ENCODE results near the gene USP49.

DNA sequence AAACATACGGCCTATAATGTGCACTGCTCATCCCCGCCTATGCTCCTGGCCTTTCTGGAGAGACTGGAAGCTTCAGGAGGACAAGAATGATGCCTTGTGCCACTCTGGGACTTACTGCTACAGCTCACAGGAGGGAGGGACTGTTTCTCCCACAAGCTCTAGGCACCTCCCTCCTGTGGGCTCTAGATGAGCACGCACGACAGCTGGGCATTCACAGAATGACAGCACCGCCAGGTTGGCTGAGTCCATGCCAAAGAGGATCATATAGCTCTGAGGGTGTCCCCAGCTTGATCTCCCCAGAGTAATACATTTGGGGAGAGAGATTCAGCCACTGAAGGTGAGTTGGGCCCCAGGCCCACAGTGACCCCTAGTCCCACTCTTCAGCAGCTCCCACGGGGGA is 137.9 kb downstream of the USP49 start:
- TF ChIP-seq, protein P1, sequence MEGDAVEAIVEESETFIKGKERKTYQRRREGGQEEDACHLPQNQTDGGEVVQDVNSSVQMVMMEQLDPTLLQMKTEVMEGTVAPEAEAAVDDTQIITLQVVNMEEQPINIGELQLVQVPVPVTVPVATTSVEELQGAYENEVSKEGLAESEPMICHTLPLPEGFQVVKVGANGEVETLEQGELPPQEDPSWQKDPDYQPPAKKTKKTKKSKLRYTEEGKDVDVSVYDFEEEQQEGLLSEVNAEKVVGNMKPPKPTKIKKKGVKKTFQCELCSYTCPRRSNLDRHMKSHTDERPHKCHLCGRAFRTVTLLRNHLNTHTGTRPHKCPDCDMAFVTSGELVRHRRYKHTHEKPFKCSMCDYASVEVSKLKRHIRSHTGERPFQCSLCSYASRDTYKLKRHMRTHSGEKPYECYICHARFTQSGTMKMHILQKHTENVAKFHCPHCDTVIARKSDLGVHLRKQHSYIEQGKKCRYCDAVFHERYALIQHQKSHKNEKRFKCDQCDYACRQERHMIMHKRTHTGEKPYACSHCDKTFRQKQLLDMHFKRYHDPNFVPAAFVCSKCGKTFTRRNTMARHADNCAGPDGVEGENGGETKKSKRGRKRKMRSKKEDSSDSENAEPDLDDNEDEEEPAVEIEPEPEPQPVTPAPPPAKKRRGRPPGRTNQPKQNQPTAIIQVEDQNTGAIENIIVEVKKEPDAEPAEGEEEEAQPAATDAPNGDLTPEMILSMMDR (IDR thresholded peaks at IDR 0.05; ENCODE audit: insufficient read depth, low read length) = no peak
- no peak for TF ChIP-seq POLR2AphosphoS5 (IDR thresholded peaks at IDR 0.05; ENCODE audit: low read depth)
- TF ChIP-seq, protein P2, sequence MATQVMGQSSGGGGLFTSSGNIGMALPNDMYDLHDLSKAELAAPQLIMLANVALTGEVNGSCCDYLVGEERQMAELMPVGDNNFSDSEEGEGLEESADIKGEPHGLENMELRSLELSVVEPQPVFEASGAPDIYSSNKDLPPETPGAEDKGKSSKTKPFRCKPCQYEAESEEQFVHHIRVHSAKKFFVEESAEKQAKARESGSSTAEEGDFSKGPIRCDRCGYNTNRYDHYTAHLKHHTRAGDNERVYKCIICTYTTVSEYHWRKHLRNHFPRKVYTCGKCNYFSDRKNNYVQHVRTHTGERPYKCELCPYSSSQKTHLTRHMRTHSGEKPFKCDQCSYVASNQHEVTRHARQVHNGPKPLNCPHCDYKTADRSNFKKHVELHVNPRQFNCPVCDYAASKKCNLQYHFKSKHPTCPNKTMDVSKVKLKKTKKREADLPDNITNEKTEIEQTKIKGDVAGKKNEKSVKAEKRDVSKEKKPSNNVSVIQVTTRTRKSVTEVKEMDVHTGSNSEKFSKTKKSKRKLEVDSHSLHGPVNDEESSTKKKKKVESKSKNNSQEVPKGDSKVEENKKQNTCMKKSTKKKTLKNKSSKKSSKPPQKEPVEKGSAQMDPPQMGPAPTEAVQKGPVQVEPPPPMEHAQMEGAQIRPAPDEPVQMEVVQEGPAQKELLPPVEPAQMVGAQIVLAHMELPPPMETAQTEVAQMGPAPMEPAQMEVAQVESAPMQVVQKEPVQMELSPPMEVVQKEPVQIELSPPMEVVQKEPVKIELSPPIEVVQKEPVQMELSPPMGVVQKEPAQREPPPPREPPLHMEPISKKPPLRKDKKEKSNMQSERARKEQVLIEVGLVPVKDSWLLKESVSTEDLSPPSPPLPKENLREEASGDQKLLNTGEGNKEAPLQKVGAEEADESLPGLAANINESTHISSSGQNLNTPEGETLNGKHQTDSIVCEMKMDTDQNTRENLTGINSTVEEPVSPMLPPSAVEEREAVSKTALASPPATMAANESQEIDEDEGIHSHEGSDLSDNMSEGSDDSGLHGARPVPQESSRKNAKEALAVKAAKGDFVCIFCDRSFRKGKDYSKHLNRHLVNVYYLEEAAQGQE (IDR thresholded peaks at IDR 0.05; ENCODE audit: insufficient replicate concordance, low read depth) = no peak
- no peak for TF ChIP-seq GABPA (IDR thresholded peaks at IDR 0.05; ENCODE audit: low read depth)
- TF ChIP-seq SPI1 (IDR thresholded peaks at IDR 0.05; ENCODE audit: borderline replicate concordance, low read depth) = no peak
